WI38 (cell line): ENCODE measurements around the gene PLXDC2.
A peak's percentile ranks its signal among the peaks of the same experiment; 100 is the strongest.
"Not testable (repeated sequence)": the region's sequence is repeated elsewhere in the genome, so short reads cannot be mapped to it uniquely, and the experiment has no call there.

ENCODE experiments used
- H3K4me3 ChIP-seq: 2 replicates; pipeline ENCODE4 v1.5.1; 2011; ENCODE audit warnings: low read depth, mild to moderate bottlenecking, control low read depth, low read length
- CTCF ChIP-seq: IDR thresholded peaks from 2 replicates; pipeline ENCODE4 v1.5.1; 2012; ENCODE audit warnings: low read depth, mild to moderate bottlenecking, control low read depth, low read length

Gene PLXDC2

GRCh38 chr10:19816411-19817230, at the start of gene PLXDC2:
PLXDC2 (plus strand) TSS chr10:19816432.
- TF ChIP-seq CTCF = no peak
- peak within 1 kb of the TSS; percentile 54 for H3K4me3 ChIP-seq

- H3K4me3 ChIP-seq = no peak overlapping the region
- TF ChIP-seq CTCF = no peak
These were observed 48.4 kb upstream of the PLXDC2 start for GRCh38 chr10:19767876-19768275.

- not testable (repeated sequence) for H3K4me3 ChIP-seq
These were observed 46.4 kb upstream of the PLXDC2 start for GRCh38 chr10:19769826-19770225.

GRCh38 chr10:19772972-19773371, 43.3 kb upstream of the PLXDC2 start:
- TF ChIP-seq CTCF = no peak
- H3K4me3 ChIP-seq = no peak overlapping the region

GRCh38 chr10:19775296-19775695, 40.9 kb upstream of the PLXDC2 start:
- no peak overlapping the region for H3K4me3 ChIP-seq
- TF ChIP-seq CTCF = no peak

- no peak overlapping the region for H3K4me3 ChIP-seq
- no peak for TF ChIP-seq CTCF
These were observed 38.4 kb upstream of the PLXDC2 start for GRCh38 chr10:19777806-19778205.

GRCh38 chr10:19778996-19779395, 37.2 kb upstream of the PLXDC2 start:
- TF ChIP-seq CTCF = no peak
- H3K4me3 ChIP-seq = no peak overlapping the region
